Spleen (tissue), 11 donors: ENCODE data around the gene C16orf54. TPM values are rescaled to one million over a fixed set of nuclear protein-coding genes. Genes with fewer than 3 reads are reported as not detected.
"Not testable (repeated sequence)": the region's sequence is repeated elsewhere in the genome, so short reads cannot be mapped to it uniquely, and the experiment has no call there.

Experiments
- DNase-seq: peaks from one replicate; pipeline ENCODE4 v3.0.0-alpha.2; 2020
- H3K27ac ChIP-seq, 8 donors: fragments of 200-600 bp; sonication (generic) in 7 of 8; 1 replicate in 4 of 8; 2 replicates in 4 of 8; pipeline versions ENCODE4 v1.5.0 to v1.8.0; 2016 to 2021; ENCODE audit warnings: inconsistent platforms in 4 of 8, mild to moderate bottlenecking in 4 of 8, moderate library complexity in 1 of 8
- H3K27me3 ChIP-seq, 7 donors: fragments of 200-600 bp; sonication (generic) in 6 of 7; replicated peaks in 1 of 7; 1 replicate in 4 of 7; 2 replicates in 3 of 7; pipeline versions ENCODE4 v1.5.0 to v1.8.0; 2016 to 2021; ENCODE audit warnings: inconsistent platforms in 3 of 7, mild to moderate bottlenecking in 1 of 7
- H3K36me3 ChIP-seq, 6 donors: fragments of 200-600 bp; sonication (generic) in 5 of 6; 1 replicate in 4 of 6; 2 replicates in 2 of 6; pipeline versions ENCODE4 v1.5.0 to v1.8.0; 2016 to 2021; ENCODE audit warnings: inconsistent platforms in 2 of 6
- H3K4me1 ChIP-seq, 6 donors: fragments of 200-600 bp; sonication (generic) in 5 of 6; 1 replicate in 3 of 6; 2 replicates in 3 of 6; pipeline versions ENCODE4 v1.5.0 to v1.8.0; 2016 to 2021; ENCODE audit warnings: inconsistent platforms in 3 of 6
- H3K4me3 ChIP-seq, 8 donors: fragments of 200-600 bp; sonication (generic) in 7 of 8; 1 replicate in 4 of 8; 2 replicates in 4 of 8; pipeline versions ENCODE4 v1.5.0 to v1.8.0; 2016 to 2021; ENCODE audit warnings: inconsistent platforms in 4 of 8, mild to moderate bottlenecking in 4 of 8, moderate library complexity in 2 of 8
- H3K9me3 ChIP-seq, 8 donors: fragments of 200-600 bp; sonication (generic) in 7 of 8; 1 replicate in 4 of 8; 2 replicates in 4 of 8; pipeline versions ENCODE4 v1.5.0 to v1.8.0; 2016 to 2021; ENCODE audit warnings: inconsistent platforms in 4 of 8
- CTCF ChIP-seq, 11 experiments: fragments of 200-600 bp in 7 of 11; fragments of 450-650 bp in 4 of 11; sonication (generic) in 4 of 11; IDR thresholded peaks in 8 of 11; conservative IDR thresholded peaks in 3 of 11; 1 replicate in 7 of 11; 2 replicates in 4 of 11; pipeline versions ENCODE4 v1.4.0 to v1.8.0; 2016 to 2021; ENCODE audit warnings: antibody characterized with exemption in 11 of 11, inconsistent platforms in 4 of 11, mild to moderate bottlenecking in 1 of 11
- POLR2A ChIP-seq, 3 donors: fragments of 450-650 bp; IDR thresholded peaks; one replicate each; pipeline ENCODE4 v1.5.1; 2017; ENCODE audit warnings: antibody characterized with exemption in 3 of 3, mild to moderate bottlenecking in 1 of 3
- POLR2AphosphoS5 ChIP-seq, 3 donors: sonication (generic); formaldehyde crosslinking; IDR thresholded peaks; one replicate each; pipeline ENCODE4 v1.5.1; 2017; ENCODE audit warnings: antibody characterized with exemption in 3 of 3
- WGBS, 5 donors: extraction: QIAGEN DNeasy Blood & Tissue Kit in 3 of 5; methylation state at CpG; one replicate each; pipeline versions ENCODE4 v1.1.5 to v1.1.7; 2013 to 2018; 5-methylcytosine and 5-hydroxymethylcytosine counted together
- intact Hi-C: fragments of 100-400 bp; cut with DNase I; formaldehyde crosslinking; loops from one replicate; pipeline ENCODE4 v1.15.0; 2023; ENCODE audit warnings: low total_unique reads
- polyA plus RNA-seq, 3 donors: library from polyadenylated mRNA; stranded (reverse); fragments of 200-250 nt; gene quantifications; one replicate each; pipeline ENCODE4 v1.2.1, GENCODE V29; 2013
- total RNA-seq, 7 donors: library from RNA; depleted of rRNA in 3 of 7; stranded (reverse); fragments of >200 nt in 3 of 7; fragmentation: NEBNext Ultra II Directional in 4 of 7; extraction: Animal tissue kit (Norgen Biotek cat#: 25700) in 4 of 7; gene quantifications; one replicate each; pipeline versions ENCODE4 v1.1.0 to v1.2.1, GENCODE V29; 2016 to 2021
- donor health status: healthy with polysubstance abuse.
- donor health status: DM: no; HTN: no; CAD: no; lungs with moderate emphysema.
- donor health status: DM: no; HTN: no; CAD: no.
- donor health status: Bipolar disorder and iron deficiency.
- donor health status: healthy.
- donor health status: DM: no; HTN: no; CAD: no.
- donor health status: DM: yes; HTN: yes; CAD: no.

C16orf54 gene
- total and polyA plus RNA-seq, 10 donors = 15.6 to 46.0 (median 35.0) TPM

DNA sequence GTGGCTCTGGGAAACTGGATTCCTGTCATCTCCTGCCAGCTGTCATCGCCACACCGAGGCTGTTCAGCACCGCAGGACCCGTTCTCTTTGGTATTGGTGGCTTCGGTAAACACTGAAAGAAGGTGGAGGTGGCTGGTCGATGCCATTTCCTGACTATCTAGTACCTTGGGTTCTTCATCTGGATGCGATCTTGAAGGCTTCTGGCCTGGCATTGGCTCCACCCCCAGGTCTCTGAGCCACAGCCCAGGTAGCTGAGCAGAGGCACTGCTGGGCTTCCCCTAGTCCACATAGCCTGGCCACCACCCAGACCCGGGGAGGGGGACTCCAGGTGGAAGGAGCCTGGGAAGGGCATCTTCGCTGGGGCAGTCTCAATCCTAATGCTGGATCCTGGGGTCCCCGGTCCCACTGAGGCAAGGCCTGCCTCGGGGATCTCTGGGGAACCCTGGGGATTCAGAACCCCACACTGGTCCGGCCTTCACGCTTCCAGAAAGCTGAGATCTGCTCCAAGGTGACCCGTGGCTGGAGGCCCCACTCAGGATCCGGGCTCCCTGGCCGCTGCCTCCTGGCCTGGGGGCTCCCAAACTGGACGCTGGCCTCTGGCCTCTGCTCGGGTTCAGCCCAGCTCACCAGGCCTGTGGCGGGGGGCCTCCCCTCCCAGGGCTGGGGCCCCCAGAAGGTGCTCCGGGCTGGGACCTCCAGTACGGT, 1.8 kb downstream of the C16orf54 start:
- H3K27me3 ChIP-seq = no peaks in the 10 kb centered on the region
- peak overlapping the region in 7 of 8 donors; percentile 58 to 98 (median 84) for H3K4me3 ChIP-seq
- peaks cover 0 to 48% (median 14%) of the 10 kb centered on the region in 6 donors for H3K36me3 ChIP-seq
- intact Hi-C loops = no loop called here
- peak; percentile 83 for DNase-seq
- TF ChIP-seq POLR2AphosphoS5 (IDR thresholded peaks at IDR 0.05) (no peak), POLR2A (IDR thresholded peaks at IDR 0.05) (no peak), CTCF (IDR thresholded peaks at IDR 0.05 in 8 of 11, conservative IDR thresholded peaks at IDR 0.05 in 3 of 11) (no peak)
- peak overlapping the region; percentile 78 to 96 (median 89) for H3K27ac ChIP-seq
- peaks cover 22 to 94% (median 71%) of the 10 kb centered on the region in 6 donors for H3K4me1 ChIP-seq
- 74 to 82% (median 79%) methylated on average over 3 to 21 of the region's 21 CpGs for WGBS, 5 donors
- no peaks in the 10 kb centered on the region for H3K9me3 ChIP-seq

DNA sequence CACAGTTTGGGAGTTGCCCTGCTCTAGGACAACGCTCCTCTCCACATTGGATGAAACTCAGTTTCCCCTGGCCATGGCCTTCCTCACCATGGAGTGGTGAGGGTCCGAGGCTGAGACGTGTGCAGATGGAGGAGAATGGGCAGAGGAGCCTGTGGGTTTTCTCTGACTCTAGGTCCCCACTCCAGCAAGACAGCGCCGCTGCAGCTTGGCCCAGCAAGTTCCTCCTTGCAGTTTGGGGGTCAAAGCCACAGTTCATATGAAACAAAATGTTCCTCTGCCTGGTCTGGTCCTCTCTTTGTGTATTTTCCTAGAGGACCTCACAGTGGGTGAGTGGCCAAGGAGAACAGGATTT, 2.3 kb downstream of the C16orf54 start:
- Histone ChIP-seq H3K4me3 (peak overlapping the region in 4 of 8 donors; percentile 58 to 98 (median 83)), H3K4me1 (peaks cover 27 to 95% (median 76%) of the 10 kb centered on the region in 6 donors), H3K36me3 (peaks cover 0 to 43% (median 14%) of the 10 kb centered on the region in 6 donors), H3K27me3 (no peaks in the 10 kb centered on the region), H3K9me3 (no peaks in the 10 kb centered on the region), H3K27ac (peak overlapping the region; percentile 78 to 96 (median 89))
- intact Hi-C loops = no loop called here
- TF ChIP-seq POLR2AphosphoS5 (IDR thresholded peaks at IDR 0.05) (no peak), POLR2A (IDR thresholded peaks at IDR 0.05) (no peak), CTCF (IDR thresholded peaks at IDR 0.05 in 8 of 11, conservative IDR thresholded peaks at IDR 0.05 in 3 of 11) (no peak)
- 57 to 100% (median 81%) methylated on average over 1 to 5 of the region's 5 CpGs for WGBS, 5 donors
- peak; percentile 78 for DNase-seq

DNA sequence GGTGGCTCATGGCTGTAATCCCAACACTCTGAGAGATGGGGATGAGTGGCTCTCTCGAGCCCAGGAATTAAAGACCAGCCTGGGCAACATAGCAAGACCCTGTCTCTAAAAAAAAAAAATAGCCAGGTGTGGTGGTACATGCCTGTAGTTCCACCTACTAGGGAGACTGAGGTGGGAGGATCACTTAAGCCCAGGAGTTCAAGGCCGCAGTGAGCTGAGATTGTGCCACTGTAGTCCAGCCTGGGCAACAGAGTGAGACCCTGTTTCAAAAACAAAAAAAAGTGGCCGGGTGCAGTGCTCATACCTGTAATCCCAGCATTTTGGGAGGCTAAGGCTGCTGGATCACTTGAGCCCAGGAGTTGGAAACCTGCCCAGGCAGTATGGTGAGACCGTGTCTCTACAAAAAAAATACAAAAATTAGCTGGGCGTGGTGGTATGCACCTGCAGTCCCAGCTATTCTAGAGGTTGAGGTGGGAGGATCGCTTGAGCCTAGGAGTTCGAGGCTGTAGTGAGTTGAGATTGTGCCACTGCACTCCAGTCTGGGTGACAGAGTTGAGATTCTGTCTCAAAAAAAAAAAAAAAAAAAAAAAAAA, 3.0 kb downstream of the C16orf54 start:
- Histone ChIP-seq H3K27ac (peak overlapping the region in 5 of 8 donors; percentile 82 to 96 (median 93)), H3K4me3 (peak overlapping the region in 1 of 8 donors; percentile 95), H3K4me1 (peaks cover 33 to 95% (median 83%) of the 10 kb centered on the region in 6 donors), H3K9me3 (no peaks in the 10 kb centered on the region), H3K36me3 (peaks cover 0 to 38% (median 14%) of the 10 kb centered on the region in 6 donors), H3K27me3 (no peaks in the 10 kb centered on the region)
- intact Hi-C loops = no loop called here
- 74 to 87% (median 83%) methylated on average over 7 of the region's 7 CpGs for WGBS, 5 donors
- DNase-seq = peak; percentile 18
- TF ChIP-seq CTCF (IDR thresholded peaks at IDR 0.05 in 8 of 11, conservative IDR thresholded peaks at IDR 0.05 in 3 of 11) = no peak

DNA sequence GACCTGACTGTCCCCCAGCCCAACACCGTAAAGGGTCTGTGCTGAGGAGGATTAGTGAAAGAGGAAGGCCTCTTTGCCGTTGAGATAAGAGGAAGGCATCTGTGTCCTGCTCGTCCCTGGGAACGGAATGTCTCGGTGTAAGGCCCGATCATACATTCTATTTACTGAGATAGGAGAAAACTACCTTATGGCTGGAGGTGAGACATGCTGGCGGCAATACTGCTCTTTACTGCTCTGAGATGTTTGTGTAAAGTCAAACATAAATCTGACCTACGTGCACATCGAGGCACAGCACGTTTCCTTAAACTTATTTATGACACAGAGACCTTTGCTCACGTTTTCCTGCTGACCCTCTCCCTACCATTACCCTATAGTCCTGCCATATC, 5.2 kb downstream of the C16orf54 start:
- H3K27me3 ChIP-seq, intact Hi-C loops: not testable (repeated sequence)
- peaks cover 27 to 93% (median 73%) of the 10 kb centered on the region in 6 donors for H3K4me1 ChIP-seq

DNA sequence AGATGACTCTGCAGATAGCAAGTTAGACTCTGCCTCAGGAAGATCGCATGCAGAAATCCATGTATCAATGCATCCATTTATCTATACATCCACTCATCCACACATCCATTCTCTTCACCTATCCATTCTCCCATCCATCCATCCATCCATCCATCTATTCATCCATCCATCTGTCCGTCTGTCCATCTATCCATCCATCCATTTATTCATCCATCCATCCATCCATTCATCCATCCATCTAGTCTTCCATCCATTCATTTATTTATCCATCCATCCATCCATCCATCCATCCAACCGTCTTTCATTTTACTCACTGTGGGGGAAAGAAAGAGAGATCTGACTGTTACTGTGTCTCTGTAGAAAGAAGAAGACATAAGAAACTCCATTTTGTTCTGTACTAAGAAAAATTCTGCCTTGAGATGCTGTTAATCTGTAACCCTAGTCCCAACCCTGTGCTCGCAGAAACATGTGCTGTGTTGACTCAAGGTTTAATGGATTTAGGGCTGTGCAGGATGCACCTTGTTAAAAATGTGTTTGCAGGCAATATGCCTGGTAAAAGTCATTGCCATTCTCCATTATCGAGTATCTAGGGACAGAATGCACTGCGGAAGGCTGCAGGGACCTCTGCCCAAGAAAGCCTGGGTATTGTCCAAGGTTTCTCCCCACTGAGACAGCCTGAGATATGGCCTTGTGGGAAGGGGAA, 5.7 kb downstream of the C16orf54 start:
- peak overlapping the region in 1 of 8 donors; percentile 46 for H3K27ac ChIP-seq
- intact Hi-C loops, DNase-seq, H3K27me3 ChIP-seq, H3K4me3 ChIP-seq, H3K9me3 ChIP-seq: not testable (repeated sequence)
- peaks cover 0 to 38% (median 14%) of the 10 kb centered on the region in 6 donors for H3K36me3 ChIP-seq
- H3K4me1 ChIP-seq = peaks cover 27 to 91% (median 71%) of the 10 kb centered on the region in 6 donors
- WGBS, 5 donors = 88 to 95% (median 94%) methylated on average over 6 of the region's 6 CpGs

More for the DNA sequence above, 5.2 kb downstream of the C16orf54 start:
- H3K9me3 ChIP-seq, H3K4me3 ChIP-seq: not testable (repeated sequence)
- peak; percentile 30 for DNase-seq
- Histone ChIP-seq H3K27ac (peak overlapping the region in 1 of 8 donors; percentile 46), H3K36me3 (peaks cover 0 to 38% (median 14%) of the 10 kb centered on the region in 6 donors)
- WGBS, 5 donors = 48 to 68% (median 52%) methylated on average over 11 of the region's 11 CpGs
